Measurements from ENCODE around the gene SSBP3.

GRCh38 chr1:54405898-54406293, 298 bp downstream of the SSBP3 start:
- TF ChIP-seq TOX (CRISPR knock-in tag; IDR thresholded peaks at IDR 0.05; ENCODE audit: borderline replicate concordance) (no peak), ZFP3 (CRISPR knock-in tag; IDR thresholded peaks at IDR 0.05) (no peak), CSDC2 (CRISPR knock-in tag; IDR thresholded peaks at IDR 0.05) (no peak)

All from SK-N-SH treated with all-trans-retinoic acid at 6 μM for 48 hours (cell line).